GM12873 (cell line): ENCODE data around the gene AFTPH.

Experiments used
- TF ChIP-seq, protein P1 (sequence below): IDR thresholded peaks from 2 replicates; pipeline ENCODE4 v1.5.1; 2012; ENCODE audit warnings: low read depth, mild to moderate bottlenecking, moderate library complexity, low read length, control low read depth; ENCODE audit not compliant: insufficient read depth; ENCODE audit errors: missing control alignments

AFTPH gene

DNA sequence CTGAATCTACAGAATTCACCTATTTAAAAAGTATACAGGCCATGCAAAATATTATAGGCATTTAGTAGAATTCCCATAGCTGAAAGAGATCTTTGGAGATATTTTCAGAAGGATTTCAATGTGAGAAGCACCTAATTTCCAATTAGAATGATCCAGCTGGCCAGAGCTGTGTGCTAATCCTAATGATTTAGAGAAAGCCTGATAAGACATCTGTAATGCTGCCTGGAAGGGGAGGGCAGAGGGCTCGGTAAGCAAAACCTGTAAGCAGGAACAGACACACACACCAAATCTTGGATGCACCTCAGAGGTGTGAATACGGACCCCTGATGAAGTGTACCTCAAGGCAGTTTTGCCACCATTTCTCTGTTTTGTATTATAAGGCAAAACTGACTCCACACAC is 115.6 kb downstream of the AFTPH start:
- TF ChIP-seq, protein P1, sequence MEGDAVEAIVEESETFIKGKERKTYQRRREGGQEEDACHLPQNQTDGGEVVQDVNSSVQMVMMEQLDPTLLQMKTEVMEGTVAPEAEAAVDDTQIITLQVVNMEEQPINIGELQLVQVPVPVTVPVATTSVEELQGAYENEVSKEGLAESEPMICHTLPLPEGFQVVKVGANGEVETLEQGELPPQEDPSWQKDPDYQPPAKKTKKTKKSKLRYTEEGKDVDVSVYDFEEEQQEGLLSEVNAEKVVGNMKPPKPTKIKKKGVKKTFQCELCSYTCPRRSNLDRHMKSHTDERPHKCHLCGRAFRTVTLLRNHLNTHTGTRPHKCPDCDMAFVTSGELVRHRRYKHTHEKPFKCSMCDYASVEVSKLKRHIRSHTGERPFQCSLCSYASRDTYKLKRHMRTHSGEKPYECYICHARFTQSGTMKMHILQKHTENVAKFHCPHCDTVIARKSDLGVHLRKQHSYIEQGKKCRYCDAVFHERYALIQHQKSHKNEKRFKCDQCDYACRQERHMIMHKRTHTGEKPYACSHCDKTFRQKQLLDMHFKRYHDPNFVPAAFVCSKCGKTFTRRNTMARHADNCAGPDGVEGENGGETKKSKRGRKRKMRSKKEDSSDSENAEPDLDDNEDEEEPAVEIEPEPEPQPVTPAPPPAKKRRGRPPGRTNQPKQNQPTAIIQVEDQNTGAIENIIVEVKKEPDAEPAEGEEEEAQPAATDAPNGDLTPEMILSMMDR, result no peak

DNA sequence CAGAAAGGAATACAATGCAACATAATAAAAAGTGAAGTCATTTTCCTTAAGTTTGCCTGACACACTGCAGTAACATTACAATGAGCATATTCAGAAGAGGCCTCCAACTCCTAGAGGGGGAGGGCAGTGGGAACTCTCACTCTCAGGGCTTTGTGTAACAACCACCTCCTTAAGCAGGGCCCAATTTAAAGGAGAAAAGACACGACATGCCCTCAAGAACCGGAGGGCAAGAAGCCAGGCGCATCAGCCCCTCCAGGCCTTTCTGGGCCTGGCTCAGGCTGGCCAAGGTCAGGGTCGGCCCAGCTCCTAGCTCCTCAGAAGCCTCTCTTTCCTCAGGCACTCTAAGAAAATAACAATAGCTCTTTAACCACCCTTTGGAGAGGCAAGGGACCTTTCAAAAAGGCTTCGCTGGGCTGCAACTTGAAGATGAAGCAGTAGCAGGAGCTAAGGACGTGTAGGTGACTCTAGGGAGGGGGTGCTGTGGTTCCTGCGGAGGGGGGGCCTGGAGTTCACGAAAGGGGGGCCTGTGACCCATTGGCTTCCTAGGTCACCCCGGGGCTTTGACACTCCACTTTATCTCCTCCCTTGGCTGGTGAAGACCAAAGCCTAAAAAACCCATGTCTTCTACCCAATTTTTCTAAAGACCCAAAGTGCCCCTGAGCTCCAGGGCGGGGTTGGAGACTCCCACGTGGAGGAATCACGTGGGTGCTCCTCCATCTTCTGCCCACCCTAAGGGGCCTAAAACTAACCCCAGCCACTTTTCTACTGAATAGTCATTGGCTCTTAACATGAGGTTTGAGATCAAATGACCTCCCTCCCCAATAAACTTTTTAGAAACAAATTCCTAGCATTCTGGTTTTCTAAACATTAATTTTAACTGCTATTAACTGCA is 116.3 kb downstream of the AFTPH start:
- TF ChIP-seq, protein P1, result no peak

DNA sequence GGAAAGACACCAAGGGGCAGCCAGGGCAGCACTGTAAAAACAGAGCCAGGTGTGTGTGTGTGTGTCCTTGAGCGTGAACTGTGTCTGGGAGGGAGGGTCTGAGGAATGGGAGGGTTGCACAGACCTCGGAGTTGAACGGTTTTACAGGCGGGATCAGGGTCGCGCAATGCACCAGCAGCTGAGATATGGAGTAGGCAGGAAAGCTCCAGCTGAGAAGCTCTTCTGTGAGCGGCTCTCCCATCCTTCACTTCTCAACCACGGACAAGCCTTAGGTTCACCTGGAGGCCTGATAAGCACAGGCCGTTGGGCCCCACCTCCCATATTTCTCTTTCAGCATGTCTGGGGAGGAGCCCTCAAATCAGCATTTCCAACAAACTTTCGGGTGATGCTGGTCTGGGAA is 117.5 kb downstream of the AFTPH start:
- TF ChIP-seq, protein P1, result no peak
